DND-41 (cell line): Measurements from ENCODE around the gene FOXP1.

Experiments
- ATAC-seq: fragments of 200-7000 bp; cut with Tn5 transposase; 3 replicates; pipeline ENCODE4 v1.9.1; 2021; ENCODE audit warnings: low read depth; ENCODE audit not compliant: insufficient read depth
- DNase-seq: peaks from one replicate; pipeline ENCODE4 v3.0.0-alpha.2; 2020
- H2AFZ ChIP-seq: 2 replicates; pipeline ENCODE4 v1.6.0; 2012; ENCODE audit warnings: low read depth, low read length
- H3K27ac ChIP-seq: 2 replicates; pipeline ENCODE4 v1.5.1; 2012; ENCODE audit warnings: low read length, inconsistent platforms
- H3K27me3 ChIP-seq: fragments of 200-600 bp; sonication (generic); 2 replicates; pipeline ENCODE4 v1.6.0; 2012; ENCODE audit warnings: low read length, mild to moderate bottlenecking, inconsistent platforms; ENCODE audit not compliant: insufficient read depth, poor library complexity
- H3K36me3 ChIP-seq: 2 replicates; pipeline ENCODE4 v1.5.1; 2012; ENCODE audit warnings: low read length, inconsistent platforms; ENCODE audit not compliant: insufficient read depth
- H3K4me1 ChIP-seq: 2 replicates; pipeline ENCODE4 v1.5.1; 2012; ENCODE audit warnings: mild to moderate bottlenecking, low read length; ENCODE audit not compliant: insufficient read depth
- H3K4me2 ChIP-seq: 2 replicates; pipeline ENCODE4 v1.6.0; 2012; ENCODE audit warnings: mild to moderate bottlenecking, moderate library complexity, low read length, inconsistent platforms; ENCODE audit not compliant: insufficient read depth
- H3K4me3 ChIP-seq, 2 experiments: fragments of 200-600 bp in 1 of 2; shearing (Covaris generic) in 1 of 2; 2 replicates each; pipeline ENCODE4 v1.5.1; 2012 to 2016; ENCODE audit warnings: inconsistent platforms in 2 of 2, low read length in 2 of 2, mild to moderate bottlenecking in 2 of 2, low read depth in 1 of 2, moderate library complexity in 1 of 2
- H3K79me2 ChIP-seq: 2 replicates; pipeline ENCODE4 v1.6.0; 2012; ENCODE audit warnings: low read length, inconsistent platforms; ENCODE audit not compliant: insufficient read depth
- H3K9ac ChIP-seq: 2 replicates; pipeline ENCODE4 v1.6.0; 2012; ENCODE audit warnings: low read depth, mild to moderate bottlenecking, inconsistent platforms, low read length, moderate library complexity
- H3K9me3 ChIP-seq: 2 replicates; pipeline ENCODE4 v1.5.1; 2012; ENCODE audit warnings: low read length, moderate library complexity, mild to moderate bottlenecking, inconsistent platforms; ENCODE audit not compliant: insufficient read depth, severe bottlenecking
- H4K20me1 ChIP-seq: 2 replicates; pipeline ENCODE4 v1.6.0; 2012; ENCODE audit warnings: low read length; ENCODE audit not compliant: insufficient read depth
- CTCF ChIP-seq: IDR thresholded peaks from 2 replicates; pipeline ENCODE4 v1.5.1; 2012; ENCODE audit warnings: borderline replicate concordance, low read length, moderate library complexity, mild to moderate bottlenecking; ENCODE audit not compliant: poor library complexity, severe bottlenecking; ENCODE audit errors: extremely low read depth
- EZH2 ChIP-seq: IDR thresholded peaks from 3 replicates; pipeline ENCODE4 v1.6.1; 2012; ENCODE audit warnings: borderline replicate concordance, low read depth, mild to moderate bottlenecking, moderate library complexity, low read length, inconsistent platforms; ENCODE audit not compliant: severe bottlenecking

FOXP1 gene

GRCh38 chr3:71577011-71577410 lies 6.5 kb downstream of the FOXP1 start:
- Histone ChIP-seq H2AFZ (no peak overlapping the region), H3K9ac (no peak overlapping the region), H3K9me3 (no peaks in the 10 kb centered on the region), H3K27ac (no peak overlapping the region), H3K4me3 (no peak overlapping the region), H3K36me3 (peaks cover 41% of the 10 kb centered on the region), H3K27me3 (no peaks in the 10 kb centered on the region), H4K20me1 (peaks cover 15% of the 10 kb centered on the region; the same call in 1 of the 2 replicates), H3K4me2 (peak overlapping the region; percentile 2; the same call in 1 of the 2 replicates), H3K79me2 (peaks cover 86% of the 10 kb centered on the region), H3K4me1 (peaks cover 23% of the 10 kb centered on the region)
- DNase-seq (no peak), ATAC-seq (no peak)
- TF ChIP-seq EZH2 = no peak
- TF ChIP-seq CTCF = no peak

GRCh38 chr3:71575433-71575832 lies 8.1 kb downstream of the FOXP1 start:
- Histone ChIP-seq H3K27me3 (no peaks in the 10 kb centered on the region), H3K9me3 (no peaks in the 10 kb centered on the region), H3K4me1 (peaks cover 14% of the 10 kb centered on the region), H3K4me2 (no peak overlapping the region), H3K79me2 (peaks cover 77% of the 10 kb centered on the region), H3K27ac (no peak overlapping the region; the same call in 1 of the 2 replicates), H3K36me3 (peaks cover 56% of the 10 kb centered on the region), H4K20me1 (peaks cover 18% of the 10 kb centered on the region; the same call in 1 of the 2 replicates), H3K9ac (no peak overlapping the region), H2AFZ (no peak overlapping the region), H3K4me3 (no peak overlapping the region)
- DNase-seq (no peak), ATAC-seq (no peak)
- TF ChIP-seq EZH2 = no peak

- no peak for DNase-seq
- Histone ChIP-seq H3K27ac (no peak overlapping the region), H3K27me3 (no peaks in the 10 kb centered on the region), H3K36me3 (peaks cover 56% of the 10 kb centered on the region), H3K4me3 (no peak overlapping the region), H3K4me1 (no peaks in the 10 kb centered on the region), H3K9ac (no peak overlapping the region), H3K4me2 (no peak overlapping the region), H3K9me3 (no peaks in the 10 kb centered on the region), H4K20me1 (peaks cover 25% of the 10 kb centered on the region; the same call in 1 of the 2 replicates), H2AFZ (no peak overlapping the region), H3K79me2 (peaks cover 64% of the 10 kb centered on the region)
- no peak for ATAC-seq
- no peak for TF ChIP-seq CTCF
- TF ChIP-seq EZH2 = no peak
These were observed 10.3 kb downstream of the FOXP1 start for GRCh38 chr3:71573181-71573580.

GRCh38 chr3:71570546-71570945 lies 13.0 kb downstream of the FOXP1 start:
- TF ChIP-seq EZH2 (no peak), CTCF (no peak)
- no peak overlapping the region for H3K4me3 ChIP-seq
- peaks cover 62% of the 10 kb centered on the region for H3K79me2 ChIP-seq
- no peaks in the 10 kb centered on the region for H3K27me3 ChIP-seq
- no peaks in the 10 kb centered on the region for H3K9me3 ChIP-seq
- peaks cover 28% of the 10 kb centered on the region; the same call in 1 of the 2 replicates for H4K20me1 ChIP-seq
- H3K9ac ChIP-seq = no peak overlapping the region
- DNase-seq (no peak), ATAC-seq (no peak)
- no peak overlapping the region for H2AFZ ChIP-seq
- H3K4me2 ChIP-seq = no peak overlapping the region
- peaks cover 44% of the 10 kb centered on the region for H3K36me3 ChIP-seq
- H3K27ac ChIP-seq = no peak overlapping the region
- no peaks in the 10 kb centered on the region for H3K4me1 ChIP-seq
